ENCODE measurements around the gene IL23A.

- TF ChIP-seq YY1 (IDR thresholded peaks at IDR 0.05; ENCODE audit: insufficient read depth, insufficient read length) (no peak), ZNF274 (IDR thresholded peaks at IDR 0.05; ENCODE audit: low read depth, low read length) (no peak)
These were observed 28.3 kb downstream of the IL23A start for GRCh38 chr12:56366948-56367347.
